ENCODE measurements around the gene GGT6.
A peak's percentile ranks its signal among the peaks of the same experiment; 100 is the strongest.
"Not testable (repeated sequence)": the region's sequence is repeated elsewhere in the genome, so short reads cannot be mapped to it uniquely, and the experiment has no call there.

GGT6 gene

DNA sequence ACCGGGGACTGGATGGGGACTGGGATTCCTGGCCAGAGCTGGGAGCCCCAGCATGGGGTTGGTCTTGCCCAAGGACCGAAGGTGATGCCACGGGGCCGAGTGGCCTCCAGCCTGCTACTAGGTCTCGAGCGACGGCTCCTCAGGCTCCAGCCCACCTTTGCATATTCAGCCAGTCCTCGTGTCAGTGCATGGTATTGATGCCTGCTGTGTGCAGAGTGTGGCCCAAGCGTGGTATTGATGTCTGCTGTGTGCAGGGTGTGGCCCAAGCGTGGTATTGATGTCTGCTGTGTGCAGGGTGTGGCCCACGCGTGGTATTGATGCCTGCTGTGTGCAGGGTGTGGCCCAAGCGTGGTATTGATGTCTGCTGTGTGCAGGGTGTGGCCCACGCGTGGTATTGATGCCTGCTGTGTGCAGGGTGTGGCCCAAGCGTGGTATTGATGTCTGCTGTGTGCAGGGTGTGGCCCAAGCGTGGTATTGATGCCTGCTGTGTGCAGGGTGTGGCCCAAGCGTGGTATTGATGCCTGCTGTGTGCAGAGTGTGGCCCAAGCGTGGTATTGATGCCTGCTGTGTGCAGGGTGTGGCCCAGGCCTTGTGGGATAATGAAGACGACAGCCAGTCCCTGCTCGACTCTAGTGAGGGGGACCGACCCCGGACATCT lies 35.4 kb upstream of the GGT6 start:
- not testable (repeated sequence) for H3K4me3 Mint-ChIP-seq, H3K4me1 Mint-ChIP-seq, H3K27ac Mint-ChIP-seq, H3K9me3 Mint-ChIP-seq, DNase-seq
- H3K27me3 Mint-ChIP-seq, result peaks cover 40% of the 10 kb centered on the region
- ATAC-seq, result peak; percentile 4

DNA sequence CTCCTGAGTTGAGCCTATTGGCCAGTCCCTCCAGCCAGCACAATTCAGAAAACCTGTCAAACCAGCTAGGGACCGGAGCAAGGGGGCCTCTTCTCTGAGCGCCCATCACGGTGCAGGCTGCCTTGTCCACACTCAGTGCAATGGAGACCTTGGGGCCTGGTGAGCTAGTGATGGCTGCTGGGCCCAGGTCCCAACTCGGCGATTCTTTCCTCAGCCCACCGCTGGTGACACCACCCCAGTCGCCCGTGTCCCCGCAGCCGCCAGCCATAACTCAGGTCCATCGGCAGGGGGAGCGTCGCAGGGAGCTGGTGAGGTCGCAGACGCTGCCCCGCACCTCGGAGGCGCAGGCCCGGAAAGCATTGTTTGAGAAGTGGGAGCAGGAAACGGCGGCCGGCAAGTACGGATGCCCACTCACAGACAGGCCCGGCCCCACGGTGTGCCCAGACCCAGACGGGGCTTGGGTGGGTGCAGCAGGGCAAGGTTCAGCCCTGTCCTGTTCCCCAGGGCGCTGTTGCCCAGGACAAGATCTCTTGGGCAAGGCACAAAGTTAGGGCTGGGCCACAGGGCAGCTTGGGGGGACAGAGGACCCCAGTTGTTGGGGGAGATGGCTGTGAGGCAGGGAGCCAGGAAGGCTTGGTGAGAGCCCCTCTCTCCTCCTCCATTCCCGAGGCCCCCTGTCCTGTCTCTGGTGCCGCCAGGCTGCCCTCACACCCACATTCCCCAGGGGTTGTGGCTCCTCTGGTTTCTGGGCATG lies 34.7 kb upstream of the GGT6 start:
- Mint-ChIP-seq H3K4me1 (peaks cover 7% of the 10 kb centered on the region), H3K27me3 (peaks cover 47% of the 10 kb centered on the region), H3K4me3 (peak overlapping the region in 1 of 2 donors; percentile 41), H3K9me3 (no peaks in the 10 kb centered on the region), H3K27ac (peak overlapping the region in 1 of 2 donors; percentile 6)
- ATAC-seq (peak; percentile 78), DNase-seq (peak; percentile 53 to 58)

DNA sequence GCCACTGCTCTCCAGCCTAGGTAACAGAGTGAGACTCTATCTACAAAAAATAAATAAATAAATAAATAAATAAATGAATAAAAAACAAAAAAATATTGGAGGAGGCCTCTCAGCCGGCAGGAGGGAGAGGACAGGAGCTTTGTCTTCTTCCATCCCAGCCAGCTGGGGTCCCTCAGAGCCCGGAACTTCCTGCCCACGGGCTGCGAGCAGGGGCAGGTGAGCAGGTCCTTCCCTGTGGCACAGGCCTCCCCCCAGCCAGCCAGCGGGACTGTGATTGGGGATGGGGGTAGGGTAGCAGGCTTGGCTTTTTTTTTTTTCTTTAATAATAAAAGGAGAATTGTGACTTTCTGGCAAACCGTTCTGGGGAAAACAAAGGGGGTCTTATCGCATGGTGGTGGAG lies 34.0 kb upstream of the GGT6 start:
- H3K4me1 Mint-ChIP-seq, result peaks cover 7% of the 10 kb centered on the region
- DNase-seq, result no peak
- no peak overlapping the region for H3K4me3 Mint-ChIP-seq
- H3K9me3 Mint-ChIP-seq, result no peaks in the 10 kb centered on the region
- no peak overlapping the region for H3K27ac Mint-ChIP-seq
- peaks cover 44% of the 10 kb centered on the region for H3K27me3 Mint-ChIP-seq
- ATAC-seq, result no peak

DNA sequence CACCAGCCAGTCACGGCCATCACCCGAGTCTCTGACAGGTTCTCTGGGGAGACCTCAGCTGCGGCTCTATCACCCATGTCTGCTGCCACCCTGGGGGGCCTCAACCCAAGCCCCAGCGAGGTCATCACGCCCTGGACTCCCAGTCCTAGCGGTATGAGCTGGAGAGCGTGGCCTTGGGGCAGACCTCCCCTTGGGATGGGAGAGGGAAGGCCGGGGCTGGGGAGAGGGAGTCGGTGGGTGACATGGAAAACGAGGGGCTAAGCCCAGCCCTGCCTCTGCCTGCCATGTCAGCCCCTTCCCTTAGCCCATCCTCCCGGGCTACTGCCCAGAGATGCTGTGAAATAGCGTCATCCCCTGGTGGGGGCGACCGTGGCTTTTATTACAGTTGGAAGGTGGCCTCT lies 32.6 kb upstream of the GGT6 start:
- no peak overlapping the region for H3K27ac Mint-ChIP-seq
- no peak overlapping the region for H3K4me3 Mint-ChIP-seq
- no peak for DNase-seq
- peaks cover 12% of the 10 kb centered on the region for H3K4me1 Mint-ChIP-seq
- H3K27me3 Mint-ChIP-seq, result peaks cover 47% of the 10 kb centered on the region
- H3K9me3 Mint-ChIP-seq, result no peaks in the 10 kb centered on the region
- ATAC-seq, result no peak

DNA sequence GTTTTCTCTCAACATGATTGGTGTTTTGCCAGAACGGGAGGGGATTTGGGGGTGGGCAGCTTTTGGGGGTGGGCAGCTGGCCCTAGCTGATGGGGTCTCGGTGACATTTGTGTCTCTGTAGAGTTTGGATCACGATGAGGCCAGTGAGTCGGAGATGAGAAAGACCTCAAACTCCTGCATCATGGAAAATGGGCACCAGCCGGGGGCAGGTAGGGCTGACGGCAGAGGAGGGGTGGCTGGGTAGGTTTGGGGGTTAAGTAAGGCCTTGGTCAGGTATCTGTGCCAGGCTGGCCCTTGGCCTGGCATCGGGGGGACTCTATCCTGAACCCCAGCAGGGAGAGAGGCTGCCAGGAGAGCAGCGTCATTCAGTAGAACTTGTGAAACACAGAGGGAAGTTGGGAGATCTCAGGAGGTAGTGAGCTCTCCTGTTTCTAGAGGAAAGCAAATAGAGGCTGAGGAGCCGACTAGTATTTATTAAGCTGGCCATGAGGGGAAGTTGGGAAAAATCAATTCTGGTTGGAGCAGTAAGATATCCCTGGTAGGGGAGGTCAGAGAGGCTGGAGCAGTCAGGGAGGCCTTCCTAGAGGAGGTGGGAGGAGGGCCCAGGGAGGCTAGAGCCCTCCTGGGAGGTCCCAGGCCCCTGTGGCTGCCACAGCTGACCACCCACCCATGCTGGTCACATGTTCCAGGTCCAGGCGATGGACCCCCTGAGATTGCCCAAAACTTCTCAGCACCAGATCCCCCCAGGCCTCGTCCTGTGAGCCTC lies 32.0 kb upstream of the GGT6 start:
- peaks cover 12% of the 10 kb centered on the region for H3K4me1 Mint-ChIP-seq
- no peak overlapping the region for H3K27ac Mint-ChIP-seq
- peaks cover 51% of the 10 kb centered on the region for H3K27me3 Mint-ChIP-seq
- H3K4me3 Mint-ChIP-seq, result no peak overlapping the region
- no peaks in the 10 kb centered on the region for H3K9me3 Mint-ChIP-seq
- no peak for ATAC-seq
- no peak for DNase-seq

DNA sequence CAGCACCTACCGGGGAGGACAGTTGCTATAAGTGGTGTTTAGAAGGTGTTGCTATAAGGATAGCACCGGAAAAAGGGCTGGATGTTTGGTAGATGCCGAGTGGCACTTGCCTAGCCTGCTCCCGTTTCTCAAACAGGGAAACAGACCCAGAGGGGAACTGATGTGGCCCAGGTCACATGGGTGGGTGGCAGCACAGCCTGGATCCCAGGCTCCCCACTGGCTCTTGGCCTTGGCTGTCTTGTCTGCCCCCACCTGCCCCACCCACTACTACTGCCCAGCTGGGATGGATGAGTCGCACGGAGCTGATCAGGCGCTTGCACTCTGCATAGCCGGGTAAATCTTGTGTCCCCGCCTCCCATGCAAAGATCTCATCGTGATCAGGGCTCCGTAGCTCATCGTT lies 31.2 kb upstream of the GGT6 start:
- no peak for DNase-seq
- no peaks in the 10 kb centered on the region for H3K9me3 Mint-ChIP-seq
- no peak overlapping the region for H3K4me3 Mint-ChIP-seq
- peaks cover 12% of the 10 kb centered on the region for H3K4me1 Mint-ChIP-seq
- H3K27me3 Mint-ChIP-seq, result peaks cover 53% of the 10 kb centered on the region
- ATAC-seq, result no peak
- no peak overlapping the region for H3K27ac Mint-ChIP-seq

DNA sequence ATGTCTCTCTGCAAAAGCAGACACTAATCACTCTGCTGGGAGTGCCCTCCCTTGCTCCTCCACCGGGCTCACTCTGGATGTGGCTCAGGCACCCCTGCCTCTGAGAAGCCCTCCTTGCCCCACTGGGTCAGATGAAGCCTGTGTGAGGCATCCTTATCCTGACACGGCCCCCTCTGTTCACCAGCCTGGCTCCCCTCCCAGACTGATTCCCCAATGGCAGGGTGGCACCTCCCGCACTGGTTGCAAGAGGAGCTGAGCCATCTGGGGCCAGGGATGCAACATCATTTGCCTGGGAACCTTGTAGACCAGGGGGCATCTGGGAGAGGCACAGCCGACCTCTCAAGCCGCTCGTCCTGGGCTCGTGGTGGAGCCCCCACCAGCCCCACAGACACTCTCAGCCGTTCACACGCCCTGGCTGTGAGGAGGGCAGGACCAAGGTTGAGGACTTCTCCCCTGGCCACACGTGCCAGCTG lies 30.6 kb upstream of the GGT6 start:
- no peak for DNase-seq
- Mint-ChIP-seq H3K4me3 (no peak overlapping the region), H3K27me3 (peaks cover 58% of the 10 kb centered on the region), H3K9me3 (no peaks in the 10 kb centered on the region), H3K4me1 (peaks cover 12% of the 10 kb centered on the region), H3K27ac (no peak overlapping the region)
- ATAC-seq, result no peak

DNA sequence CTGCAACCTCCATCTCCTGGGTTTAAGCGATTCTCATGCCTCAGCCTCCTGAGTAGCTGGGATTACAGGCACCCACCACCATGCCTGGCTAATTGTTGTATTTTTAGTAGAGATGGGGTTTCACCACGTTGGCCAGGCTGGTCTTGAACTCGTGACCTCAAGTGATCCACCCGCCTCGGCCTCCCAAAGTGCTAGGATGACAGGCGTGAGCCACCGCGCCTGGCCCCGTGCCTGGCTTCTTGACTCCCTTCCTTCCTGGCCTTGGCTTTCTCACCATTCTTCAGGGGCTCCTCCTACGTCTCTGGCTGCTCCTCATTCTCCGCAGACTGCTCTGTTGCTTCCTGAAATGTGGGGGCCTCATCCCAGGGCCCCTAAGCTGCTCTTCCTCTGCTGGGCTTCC lies 29.7 kb upstream of the GGT6 start:
- not testable (repeated sequence) for H3K4me3 Mint-ChIP-seq, H3K4me1 Mint-ChIP-seq, H3K27ac Mint-ChIP-seq, H3K9me3 Mint-ChIP-seq, DNase-seq, ATAC-seq
- peaks cover 63% of the 10 kb centered on the region for H3K27me3 Mint-ChIP-seq

DNA sequence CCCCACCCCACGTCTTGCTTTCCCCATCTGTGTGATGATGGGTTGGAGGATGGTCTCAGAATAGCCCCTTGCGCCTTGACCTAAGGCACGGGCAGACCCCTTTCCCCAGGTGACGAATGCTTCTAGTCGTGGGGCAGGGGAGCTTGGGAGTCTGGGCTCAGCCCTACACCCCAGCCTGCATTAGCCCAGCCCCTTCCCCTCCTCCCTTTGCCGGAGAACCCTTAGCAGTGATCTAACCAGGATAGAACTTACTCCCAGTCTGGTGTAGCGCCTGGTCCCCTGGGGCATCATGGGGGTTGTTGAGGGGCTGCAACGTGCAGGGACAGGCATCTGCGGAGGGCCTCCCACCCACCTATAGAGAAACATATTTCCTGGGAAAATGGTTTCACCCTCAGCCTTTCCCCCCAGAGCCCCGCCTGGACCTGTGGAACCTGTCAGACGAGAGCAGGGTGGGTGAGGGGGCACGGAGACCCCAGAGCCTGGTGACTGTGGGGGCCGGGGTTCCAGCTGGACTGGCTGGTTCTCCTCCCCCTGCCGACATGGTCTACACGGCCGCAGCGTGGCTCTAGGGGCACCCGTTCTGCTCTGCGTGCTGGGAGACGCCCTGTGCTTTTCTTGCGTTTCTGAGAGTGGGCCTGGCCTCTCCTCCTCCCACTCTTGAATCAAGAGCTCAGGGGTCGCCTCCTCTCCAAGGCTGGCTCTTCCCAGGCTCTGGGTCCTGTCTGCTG lies 28.7 kb upstream of the GGT6 start:
- Mint-ChIP-seq H3K4me1 (peaks cover 5% of the 10 kb centered on the region), H3K27ac (no peak overlapping the region), H3K27me3 (peaks cover 63% of the 10 kb centered on the region), H3K9me3 (no peaks in the 10 kb centered on the region), H3K4me3 (no peak overlapping the region)
- ATAC-seq, result no peak
- DNase-seq, result no peak

DNA sequence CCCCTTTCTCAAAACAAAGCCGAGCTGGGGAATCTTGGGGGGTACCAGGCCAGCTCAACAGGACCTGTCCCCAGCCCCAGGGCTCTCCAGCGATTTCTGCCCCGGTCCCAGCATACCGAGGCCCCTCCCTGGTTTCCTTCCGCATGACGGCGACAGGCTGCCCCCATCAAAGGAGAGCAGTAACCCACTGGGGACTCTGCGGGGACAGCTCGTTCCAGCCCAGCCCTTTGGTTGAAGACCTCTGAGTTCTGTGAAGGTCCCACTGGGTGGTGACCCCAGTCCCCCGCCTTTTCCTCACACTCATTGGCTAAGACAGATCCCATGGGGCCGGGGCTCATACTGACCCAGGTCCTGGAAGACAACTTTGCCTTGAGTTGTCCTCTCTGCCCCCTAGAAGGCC lies 28.0 kb upstream of the GGT6 start:
- Mint-ChIP-seq H3K4me3 (no peak overlapping the region), H3K9me3 (no peaks in the 10 kb centered on the region), H3K27me3 (peaks cover 63% of the 10 kb centered on the region)

DNA sequence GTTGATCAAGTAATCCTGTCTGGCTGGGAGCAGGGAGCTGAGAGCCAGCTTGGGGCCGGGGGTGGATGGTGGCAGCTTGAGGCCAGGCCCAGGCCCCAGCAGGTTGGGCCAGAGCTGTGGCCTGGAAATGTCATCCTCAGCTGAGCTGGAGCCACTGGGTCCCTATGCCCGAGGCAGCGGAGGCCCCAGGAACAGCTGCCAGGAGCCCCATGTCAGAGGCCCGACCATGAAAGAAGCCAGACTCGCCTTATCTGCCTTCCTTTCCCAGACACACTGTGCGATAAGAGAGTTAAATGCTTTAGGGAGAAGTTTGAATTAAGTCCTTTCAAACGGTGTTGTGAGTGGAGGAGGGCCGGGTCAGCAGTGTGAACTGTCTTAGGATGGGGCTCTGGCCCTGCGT lies 27.4 kb upstream of the GGT6 start:
- ATAC-seq, result no peak
- peaks cover 67% of the 10 kb centered on the region for H3K27me3 Mint-ChIP-seq
- no peak overlapping the region for H3K27ac Mint-ChIP-seq
- H3K4me1 Mint-ChIP-seq, result peaks cover 11% of the 10 kb centered on the region
- no peak for DNase-seq
- H3K4me3 Mint-ChIP-seq, result no peak overlapping the region
- H3K9me3 Mint-ChIP-seq, result no peaks in the 10 kb centered on the region

More for the DNA sequence above, 28.0 kb upstream of the GGT6 start:
- no peak for ATAC-seq
- peaks cover 11% of the 10 kb centered on the region for H3K4me1 Mint-ChIP-seq
- DNase-seq, result no peak
- H3K27ac Mint-ChIP-seq, result no peak overlapping the region

DNA sequence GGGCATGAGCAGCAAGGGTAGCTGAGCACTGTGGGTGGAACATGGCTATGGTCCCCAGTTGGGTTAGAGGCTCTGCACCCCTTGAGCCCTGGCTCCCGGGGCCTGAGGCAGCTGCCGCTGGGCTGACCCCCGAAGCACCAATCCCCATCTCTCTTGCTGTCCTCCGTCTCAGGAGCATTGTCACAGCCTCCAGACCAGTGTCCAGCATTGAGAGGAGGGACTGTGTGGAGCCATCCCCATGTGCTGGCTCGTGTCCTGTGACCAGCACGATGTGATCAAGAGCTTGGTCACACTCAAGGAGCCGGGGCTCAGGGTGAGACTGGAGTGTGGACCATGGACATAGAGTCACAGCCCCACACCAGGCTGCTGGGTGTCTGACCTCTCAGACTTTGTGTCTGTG lies 26.8 kb upstream of the GGT6 start:
- peaks cover 11% of the 10 kb centered on the region for H3K4me1 Mint-ChIP-seq
- no peak overlapping the region for H3K4me3 Mint-ChIP-seq
- H3K9me3 Mint-ChIP-seq, result no peaks in the 10 kb centered on the region
- peaks cover 74% of the 10 kb centered on the region for H3K27me3 Mint-ChIP-seq
- no peak for DNase-seq
- no peak overlapping the region for H3K27ac Mint-ChIP-seq
- ATAC-seq, result no peak

DNA sequence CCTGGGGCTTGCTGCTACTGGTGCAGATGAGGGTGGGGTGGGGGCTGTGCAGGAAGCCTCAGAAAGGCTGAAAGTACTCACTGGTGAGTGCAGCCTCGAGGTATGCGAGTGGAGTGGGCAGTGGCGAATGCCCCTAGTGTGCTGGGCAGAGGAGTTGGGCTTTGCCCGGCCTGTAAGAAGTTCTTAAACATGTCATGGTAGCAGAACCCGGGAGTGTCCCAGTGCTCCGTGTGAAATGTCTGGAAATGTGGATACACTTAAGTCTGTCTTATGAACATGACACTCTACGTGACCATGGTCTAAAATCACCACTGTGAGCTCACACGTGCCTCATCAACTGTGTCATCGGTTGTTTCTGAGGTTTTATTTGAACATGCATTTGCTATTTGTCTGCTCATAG lies 25.7 kb upstream of the GGT6 start:
- DNase-seq (no peak), ATAC-seq (no peak)
- Mint-ChIP-seq H3K4me1 (peaks cover 11% of the 10 kb centered on the region), H3K27me3 (peaks cover 85% of the 10 kb centered on the region), H3K9me3 (no peaks in the 10 kb centered on the region), H3K4me3 (no peak overlapping the region), H3K27ac (no peak overlapping the region)

DNA sequence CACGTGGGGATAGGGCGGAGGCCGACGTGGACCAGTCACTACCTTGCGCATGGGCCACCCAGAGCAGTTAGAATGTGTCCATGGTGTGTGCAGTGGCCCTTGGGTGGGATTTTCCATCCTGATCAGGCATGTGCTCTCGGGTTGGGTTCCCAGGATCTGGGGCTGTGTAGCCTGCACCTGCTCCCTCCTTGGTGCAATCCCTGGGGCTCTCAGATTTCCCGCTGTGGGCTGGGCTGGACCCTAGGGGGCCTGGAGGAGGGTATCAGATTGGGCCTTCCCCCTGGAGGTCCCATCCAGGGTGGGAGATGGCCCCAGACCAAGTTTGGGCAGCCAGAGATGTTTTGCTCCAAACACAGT lies 25.2 kb upstream of the GGT6 start:
- peaks cover 11% of the 10 kb centered on the region for H3K4me1 Mint-ChIP-seq
- no peaks in the 10 kb centered on the region for H3K9me3 Mint-ChIP-seq
- ATAC-seq (no peak), DNase-seq (no peak)
- H3K27ac Mint-ChIP-seq, result no peak overlapping the region
- no peak overlapping the region for H3K4me3 Mint-ChIP-seq
- peaks cover 84% of the 10 kb centered on the region for H3K27me3 Mint-ChIP-seq

DNA sequence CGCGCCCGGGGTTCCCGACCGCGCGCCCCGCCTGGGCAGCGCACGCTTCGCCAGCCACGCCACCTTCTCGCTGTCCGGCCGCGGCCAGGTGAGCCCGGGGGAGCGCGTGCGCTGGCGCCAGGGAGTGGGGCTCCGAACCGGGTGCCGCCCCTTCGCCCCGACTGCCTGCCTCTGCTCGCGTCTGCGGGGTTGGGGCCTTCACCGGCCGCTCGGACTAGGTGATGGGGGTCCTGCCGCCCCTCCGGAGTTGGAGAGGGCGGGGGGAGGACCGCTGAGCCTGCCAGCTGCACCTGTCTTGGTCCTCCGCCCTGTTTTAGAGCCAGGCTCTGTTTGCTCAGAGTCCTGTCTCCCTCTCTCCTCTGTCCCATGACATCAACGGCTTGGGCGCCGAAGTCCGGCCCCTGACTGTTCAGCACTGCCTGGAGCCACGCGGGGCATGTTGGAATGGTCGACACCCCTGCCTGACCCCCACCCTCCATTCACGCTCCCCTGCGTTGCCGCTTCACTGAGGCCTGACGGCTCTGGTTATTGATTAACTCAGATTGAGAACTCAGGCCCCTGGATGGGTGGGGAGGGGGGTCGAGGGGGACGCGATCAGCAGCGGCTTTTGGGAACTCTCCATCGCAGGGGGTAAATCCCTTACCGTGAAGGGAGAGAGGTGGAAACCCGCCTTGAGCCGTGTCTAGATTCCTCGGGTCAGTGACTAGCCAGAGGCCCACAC lies 24.7 kb upstream of the GGT6 start:
- Mint-ChIP-seq H3K4me3 (peak overlapping the region in 1 of 2 donors; percentile 53), H3K4me1 (peaks cover 11% of the 10 kb centered on the region), H3K9me3 (no peaks in the 10 kb centered on the region), H3K27ac (no peak overlapping the region), H3K27me3 (peaks cover 83% of the 10 kb centered on the region)
- DNase-seq (no peak), ATAC-seq (peak; percentile 8)

All from stimulated activated naive CD8-positive, alpha-beta T cell treated with anti-CD3 and anti-CD28 coated beads, Interleukin-15, amount 100 ng/mL, for 72 hours (primary cell).